Sigmoid colon (tissue), 4 donors: ENCODE results near the gene TBC1D8.

Experiments
- CTCF ChIP-seq, 4 experiments: fragments of 450-650 bp in 3 of 4; fragments of 200-600 bp in 1 of 4; IDR thresholded peaks; one replicate each; pipeline ENCODE4 v1.5.1; 2016 to 2019; ENCODE audit warnings: antibody characterized with exemption in 4 of 4, mild to moderate bottlenecking in 3 of 4, moderate library complexity in 2 of 4
- POLR2A ChIP-seq, 2 donors: fragments of 450-650 bp; IDR thresholded peaks; one replicate each; pipeline ENCODE4 v1.6.1; 2016; ENCODE audit warnings: antibody characterized with exemption in 2 of 2, mild to moderate bottlenecking in 2 of 2, moderate library complexity in 2 of 2
- POLR2AphosphoS5 ChIP-seq, 4 donors: sonication (generic); formaldehyde crosslinking; IDR thresholded peaks; one replicate each; pipeline ENCODE4 v1.6.1; 2017; ENCODE audit warnings: antibody characterized with exemption in 4 of 4

GRCh38 chr2:101150306-101151145 lies 656 bp downstream of the TBC1D8 start:
- TF ChIP-seq CTCF (IDR thresholded peaks at IDR 0.05) (no peak), POLR2A (IDR thresholded peaks at IDR 0.05) (no peak), POLR2AphosphoS5 (IDR thresholded peaks at IDR 0.05) (no peak)
